K562 treated with DMSO at 1 percent for 48 hours (cell line): ENCODE measurements around the gene ENO1. TPM values are rescaled to one million over a fixed set of nuclear protein-coding genes. Genes with fewer than 3 reads are reported as not detected.

Source experiments
- total RNA-seq: library from RNA; unstranded; fragments of 300-600 nt; gene quantifications from 2 replicates; pipeline ENCODE4 v1.2.3, GENCODE V29; 2022; ENCODE audit warnings: low replicate concordance; ENCODE audit errors: extremely low read depth

Gene ENO1
- 2,272 and 2,555 TPM in 2 replicates for total RNA-seq

GRCh38 chr1:8878448-8878697 lies at the start of gene ENO1:
Gene ENO1, minus strand, starts transcription at chr1:8878686. Its CDS starts 3,778 bp downstream, at chr1:8874908.

GRCh38 chr1:8817412-8818324 lies 60.8 kb downstream of the ENO1 start, which contains the start of gene RERE:
Gene RERE, minus strand, starts transcription at chr1:8817640.

Other genes starting within 250 kb of the ENO1 start
- gene RERE, start 61.0 kb downstream of the ENO1 start, total RNA-seq = not detected in 2 replicates
- not detected in 2 replicates for gene CA6, start 67.2 kb upstream of the ENO1 start, total RNA-seq
- gene SLC2A7, start 147.7 kb upstream of the ENO1 start, total RNA-seq = not detected in 2 replicates
- not detected in 2 replicates for gene SLC2A5, start 190.9 kb upstream of the ENO1 start, total RNA-seq